Endothelial cell of umbilical vein (primary cell): ENCODE results near the gene GNGT2. TPM values are rescaled to one million over a fixed set of nuclear protein-coding genes. Genes with fewer than 3 reads are reported as not detected.

Source experiments
- BruUV-seq: library from RNA; stranded (reverse); fragments of 400-500 nt; replicated peaks from 2 replicates; lab custom pipeline; 2021; lab: Mats Ljungman, UMichigan
- CTCF ChIA-PET: fragments of 300-600, 350-600 bp; sonication (Branson Sonifier 250); formaldehyde crosslinking; loops from one replicate; lab custom pipeline; 2021; ENCODE audit warnings: antibody characterized with exemption, inconsistent platforms; lab: Charles Lee
- POLR2A ChIA-PET: fragments of 300-600, 350-600 bp; sonication (Branson Sonifier 250); formaldehyde crosslinking; loops from one replicate; lab custom pipeline; 2021; ENCODE audit warnings: antibody characterized with exemption, inconsistent platforms; lab: Charles Lee
- DNase-seq: peaks from one replicate; pipeline ENCODE4 v3.0.0-alpha.2; 2011; ENCODE audit warnings: low read depth, low spot score
- FAIRE-seq: peaks from 2 replicates; lab custom pipeline; 2011; peaks lifted over from hg19 to GRCh38; lab: Jason Lieb, UNC
- H2AFZ ChIP-seq: 2 replicates; pipeline ENCODE4 v1.6.0; 2012; ENCODE audit warnings: low read depth, low read length, control low read depth, inconsistent platforms
- H3K27ac ChIP-seq: 2 replicates; pipeline ENCODE4 v1.5.1; 2011; ENCODE audit warnings: low read depth, mild to moderate bottlenecking, control low read depth, low read length, moderate library complexity; ENCODE audit not compliant: insufficient read depth
- H3K27me3 ChIP-seq, 2 experiments: 2 replicates each; pipeline versions ENCODE4 v1.6.0 to v1.6.1; 2011; ENCODE audit warnings: low read length in 2 of 2, mixed read lengths in 1 of 2; ENCODE audit not compliant: control insufficient read depth in 2 of 2, insufficient read depth in 2 of 2
- H3K36me3 ChIP-seq, 2 experiments: 2 replicates in 1 of 2; 3 replicates in 1 of 2; pipeline ENCODE4 v1.5.1; 2011; ENCODE audit warnings: low read length in 2 of 2, mild to moderate bottlenecking in 1 of 2, moderate library complexity in 1 of 2; ENCODE audit not compliant: control insufficient read depth in 2 of 2, insufficient read depth in 2 of 2; ENCODE audit errors: extremely low read depth in 1 of 2
- H3K4me1 ChIP-seq: 3 replicates; pipeline ENCODE4 v1.5.1; 2011; ENCODE audit warnings: mild to moderate bottlenecking, low read length; ENCODE audit not compliant: control insufficient read depth, insufficient read depth; ENCODE audit errors: extremely low read depth
- H3K4me2 ChIP-seq: 2 replicates; pipeline ENCODE4 v1.6.1; 2011; ENCODE audit warnings: low read length, control low read depth, mixed read lengths; ENCODE audit not compliant: insufficient read depth
- H3K4me3 ChIP-seq, 3 experiments: fragments of 200-600 bp in 1 of 3; sonication (generic), shearing (Covaris generic) in 1 of 3; replicated peaks in 1 of 3; 2 replicates each; pipeline ENCODE4 v1.5.1; 2011 to 2016; ENCODE audit warnings: control low read depth in 3 of 3, low read length in 3 of 3, mild to moderate bottlenecking in 2 of 3, inconsistent platforms in 1 of 3, low read depth in 1 of 3, moderate library complexity in 1 of 3; ENCODE audit not compliant: insufficient read depth in 1 of 3
- H3K79me2 ChIP-seq: 2 replicates; pipeline ENCODE4 v1.6.0; 2012; ENCODE audit warnings: low read length, inconsistent platforms; ENCODE audit not compliant: control insufficient read depth, insufficient read depth
- H3K9ac ChIP-seq: replicated peaks from 2 replicates; pipeline ENCODE3; 2011; ENCODE audit warnings: low read length, control low read depth; ENCODE audit not compliant: insufficient read depth; ENCODE audit errors: extremely low read depth
- H3K9me1 ChIP-seq: replicated peaks from 3 replicates; pipeline ENCODE4 v1.6.0; 2011; ENCODE audit warnings: mild to moderate bottlenecking, low read length; ENCODE audit not compliant: control insufficient read depth, insufficient read depth; ENCODE audit errors: extremely low read depth
- H3K9me3 ChIP-seq: replicated peaks from 2 replicates; pipeline ENCODE4 v1.5.1; 2012; ENCODE audit warnings: low read length, inconsistent platforms; ENCODE audit not compliant: control insufficient read depth, insufficient read depth
- H4K20me1 ChIP-seq: replicated peaks from 2 replicates; pipeline ENCODE3; 2011; ENCODE audit warnings: mild to moderate bottlenecking, low read length; ENCODE audit not compliant: control insufficient read depth, insufficient read depth; ENCODE audit errors: extremely low read depth
- CTCF ChIP-seq, 2 donors: IDR thresholded peaks; 1 replicate in 1 of 2; 2 replicates in 1 of 2; pipeline ENCODE4 v1.5.1; 2011; ENCODE audit warnings: low read length in 2 of 2, mild to moderate bottlenecking in 2 of 2, moderate library complexity in 2 of 2, control low read depth in 1 of 2, inconsistent platforms in 1 of 2, low read depth in 1 of 2; ENCODE audit not compliant: insufficient read depth in 1 of 2; ENCODE audit errors: extremely low read depth in 1 of 2
- EZH2 ChIP-seq: IDR thresholded peaks from 2 replicates; pipeline ENCODE4 v1.6.1; 2012; ENCODE audit warnings: borderline replicate concordance, low read depth, mild to moderate bottlenecking, moderate library complexity, low read length, inconsistent platforms; ENCODE audit not compliant: severe bottlenecking
- FOS ChIP-seq: IDR thresholded peaks from 2 replicates; pipeline ENCODE4 v1.6.1; 2011; ENCODE audit warnings: mild to moderate bottlenecking, low read length, moderate library complexity, borderline replicate concordance; ENCODE audit not compliant: insufficient read depth
- GATA2 ChIP-seq: IDR thresholded peaks from 2 replicates; pipeline ENCODE4 v1.7.0; 2011; ENCODE audit warnings: low read depth, mild to moderate bottlenecking, moderate library complexity, mixed read lengths, low read length; ENCODE audit not compliant: insufficient read length, insufficient read depth
- JUN ChIP-seq: IDR thresholded peaks from 2 replicates; pipeline ENCODE4 v1.6.1; 2011; ENCODE audit warnings: borderline replicate concordance, low read depth; ENCODE audit not compliant: insufficient read length, insufficient read depth
- MAX ChIP-seq: IDR thresholded peaks from 2 replicates; pipeline ENCODE4 v1.6.1; 2011; ENCODE audit not compliant: insufficient read depth, insufficient read length
- MYC ChIP-seq: IDR thresholded peaks from one replicate; pipeline ENCODE4 v1.6.1; 2011; ENCODE audit warnings: mild to moderate bottlenecking, low read depth, low read length
- POLR2A ChIP-seq: IDR thresholded peaks from 2 replicates; pipeline ENCODE4 v1.6.1; 2012; ENCODE audit warnings: low read depth, mild to moderate bottlenecking, control low read depth, low read length
- POLR2AphosphoS5 ChIP-seq: IDR thresholded peaks from 2 replicates; pipeline ENCODE4 v1.6.1; 2012; ENCODE audit warnings: low read depth, mild to moderate bottlenecking, control low read depth, low read length, moderate library complexity; ENCODE audit not compliant: insufficient read depth
- dilution Hi-C: fragments of 300-500 bp; cut with MboI; formaldehyde crosslinking; loops from one replicate; pipeline ENCODE4 v1.15.0; 2019; ENCODE audit warnings: low sequenced_read_pairs; ENCODE audit not compliant: extremely low pct_ligation_motif_present
- intact Hi-C: fragments of 100-400 bp; cut with micrococcal nuclease; formaldehyde crosslinking; loops from one replicate; pipeline ENCODE4 v1.10.0; 2022
- polyA plus RNA-seq, 4 experiments: library from polyadenylated mRNA; depleted of rRNA in 3 of 4; stranded (reverse) in 3 of 4; unstranded in 1 of 4; fragments of >200 nt; gene quantifications; 2 replicates each; pipeline versions ENCODE4 v1.2.1 to v1.2.3, GENCODE V29; 2011 to 2012; ENCODE audit warnings: missing spikeins in 1 of 4
- total RNA-seq: library from RNA; stranded (reverse); gene quantifications from 2 replicates; pipeline ENCODE4 v1.2.3, GENCODE V29; 2021

Gene GNGT2
- total and polyA plus RNA-seq, 2 donors (not counting 3 experiments of a cell fraction or from before 2014, with no cell fraction given), result 2.8 to 3.8 TPM

- H3K27me3 ChIP-seq, result no peaks in the 10 kb centered on the region
- peaks cover 8% of the 10 kb centered on the region for H3K4me1 ChIP-seq
- ChIA-PET CTCF (interaction anchor here (0.7 to 15.9 kb wide), 5 partner anchors 14 to 97 kb away, joined by 3 to 212 read pairs (median 3); partner anchors contain the start of genes ABI3, GNGT2 and PHOSPHO1), POLR2A (interaction anchor here (0.6 to 1.2 kb wide), 3 partner anchors 9 to 337 kb away, joined by 3 read pairs; no protein-coding TSS in a partner anchor)
- H3K79me2 ChIP-seq, result no peaks in the 10 kb centered on the region
- FAIRE-seq (peak; percentile 42), DNase-seq (peak; percentile 73)
- H3K9me1 ChIP-seq, result no peaks in the 10 kb centered on the region
- dilution Hi-C loops, result no loop called here
- H3K4me2 ChIP-seq, result peak overlapping the region; percentile 70
- TF ChIP-seq MAX, result peak; percentile 7
- peak; percentile 54 for TF ChIP-seq POLR2A
- TF ChIP-seq MYC, result no peak
- no peak for TF ChIP-seq GATA2
- TF ChIP-seq EZH2, result no peak
- TF ChIP-seq POLR2AphosphoS5, result peak; percentile 11
- no peak for TF ChIP-seq JUN
- TF ChIP-seq FOS, result no peak
- no peak for TF ChIP-seq CTCF (IDR thresholded peaks at IDR 0.05; ENCODE audit: extremely low read depth in 1 of 2, insufficient read depth in 1 of 2, low read depth in 1 of 2, low read length in 2 of 2)
- peak overlapping the region; percentile 81 for H3K9ac ChIP-seq
- H3K27ac ChIP-seq, result peak overlapping the region; percentile 62
- no TSS peak for BruUV-seq
- peak overlapping the region; percentile 31 to 67 (median 62) for H3K4me3 ChIP-seq
- intact Hi-C loops, result no loop called here
- H3K36me3 ChIP-seq, result no peaks in the 10 kb centered on the region
- no peaks in the 10 kb centered on the region for H4K20me1 ChIP-seq
- H2AFZ ChIP-seq, result peak overlapping the region; percentile 92
- no peaks in the 10 kb centered on the region for H3K9me3 ChIP-seq
These were observed 16.7 kb downstream of the GNGT2 start for GRCh38 chr17:49193513-49194296.
